Smooth muscle cell (in vitro differentiated cells): ENCODE measurements around the gene ZBTB17. TPM values are rescaled to one million over a fixed set of nuclear protein-coding genes. Genes with fewer than 3 reads are reported as not detected.
A peak's percentile ranks its signal among the peaks of the same experiment; 100 is the strongest.
"Not testable (repeated sequence)": the region's sequence is repeated elsewhere in the genome, so short reads cannot be mapped to it uniquely, and the experiment has no call there.

Source experiments
- DNase-seq: peaks from one replicate; lab custom pipeline; 2025; ENCODE audit not compliant: unreplicated experiment; lab: John Stamatoyannopoulos, UW
- H2AFZ ChIP-seq: fragments of 200-600 bp; sonication (generic); 2 replicates; pipeline ENCODE4 v1.6.0; 2016; ENCODE audit warnings: antibody characterized with exemption, low read depth, mild to moderate bottlenecking
- H3F3A ChIP-seq: fragments of 200-600 bp; sonication (generic); 2 replicates; pipeline ENCODE4 v1.6.0; 2017; ENCODE audit warnings: antibody characterized with exemption, low read depth
- H3K27ac ChIP-seq: fragments of 200-600 bp; sonication (generic); 2 replicates; pipeline ENCODE4 v1.5.1; 2016; ENCODE audit warnings: low read depth, mild to moderate bottlenecking
- H3K27me3 ChIP-seq: fragments of 200-600 bp; sonication (generic); 2 replicates; pipeline ENCODE4 v1.6.1; 2016; ENCODE audit warnings: low read depth, mild to moderate bottlenecking
- H3K36me3 ChIP-seq: fragments of 200-600 bp; sonication (generic); 2 replicates; pipeline ENCODE4 v1.5.1; 2016; ENCODE audit warnings: low read depth
- H3K4me1 ChIP-seq: fragments of 200-600 bp; sonication (generic); 2 replicates; pipeline ENCODE4 v1.5.1; 2016; ENCODE audit warnings: low read depth
- H3K4me2 ChIP-seq: fragments of 200-600 bp; sonication (generic); 2 replicates; pipeline ENCODE4 v1.6.0; 2016; ENCODE audit warnings: mild to moderate bottlenecking
- H3K4me3 ChIP-seq: fragments of 200-600 bp; sonication (generic); 2 replicates; pipeline ENCODE4 v1.5.1; 2016; ENCODE audit warnings: mild to moderate bottlenecking
- H3K79me2 ChIP-seq: fragments of 200-600 bp; sonication (generic); 2 replicates; pipeline ENCODE4 v1.6.0; 2016; ENCODE audit warnings: low read depth, mild to moderate bottlenecking
- H3K9ac ChIP-seq: fragments of 200-600 bp; sonication (generic); 2 replicates; pipeline ENCODE4 v1.6.0; 2016; ENCODE audit warnings: low read depth
- H3K9me3 ChIP-seq: fragments of 200-600 bp; sonication (generic); replicated peaks from 2 replicates; pipeline ENCODE4 v1.5.1; 2016; ENCODE audit warnings: low read depth
- H4K20me1 ChIP-seq: fragments of 200-600 bp; sonication (generic); 2 replicates; pipeline ENCODE4 v1.6.0; 2016; ENCODE audit warnings: low read depth
- CTCF ChIP-seq: fragments of 200-600 bp; sonication (generic); IDR thresholded peaks from 2 replicates; pipeline ENCODE4 v1.5.1; 2017; ENCODE audit warnings: borderline replicate concordance, mild to moderate bottlenecking, antibody characterized with exemption; ENCODE audit not compliant: insufficient read depth, poor library complexity, severe bottlenecking
- WGBS: methylation state at CpG from one replicate; pipeline ENCODE4 v1.1.7; 2016; ENCODE audit warnings: low lambda C conversion rate; 5-methylcytosine and 5-hydroxymethylcytosine counted together
- polyA plus RNA-seq: library from polyadenylated mRNA; unstranded; fragments of >200 nt; fragmentation: Nextera tagmentation; extraction: Ambion mirVana; gene quantifications from 2 replicates; pipeline ENCODE4 v1.2.1, GENCODE V29; 2016
- total RNA-seq: library from RNA; depleted of rRNA; stranded (reverse); fragments of >200 nt; gene quantifications from 2 replicates; pipeline ENCODE4 v1.2.3, GENCODE V29; 2014

The ZBTB17 gene
- total and polyA plus RNA-seq, 2 experiments from 2014 or later, result 29.4 to 42.5 TPM

DNA sequence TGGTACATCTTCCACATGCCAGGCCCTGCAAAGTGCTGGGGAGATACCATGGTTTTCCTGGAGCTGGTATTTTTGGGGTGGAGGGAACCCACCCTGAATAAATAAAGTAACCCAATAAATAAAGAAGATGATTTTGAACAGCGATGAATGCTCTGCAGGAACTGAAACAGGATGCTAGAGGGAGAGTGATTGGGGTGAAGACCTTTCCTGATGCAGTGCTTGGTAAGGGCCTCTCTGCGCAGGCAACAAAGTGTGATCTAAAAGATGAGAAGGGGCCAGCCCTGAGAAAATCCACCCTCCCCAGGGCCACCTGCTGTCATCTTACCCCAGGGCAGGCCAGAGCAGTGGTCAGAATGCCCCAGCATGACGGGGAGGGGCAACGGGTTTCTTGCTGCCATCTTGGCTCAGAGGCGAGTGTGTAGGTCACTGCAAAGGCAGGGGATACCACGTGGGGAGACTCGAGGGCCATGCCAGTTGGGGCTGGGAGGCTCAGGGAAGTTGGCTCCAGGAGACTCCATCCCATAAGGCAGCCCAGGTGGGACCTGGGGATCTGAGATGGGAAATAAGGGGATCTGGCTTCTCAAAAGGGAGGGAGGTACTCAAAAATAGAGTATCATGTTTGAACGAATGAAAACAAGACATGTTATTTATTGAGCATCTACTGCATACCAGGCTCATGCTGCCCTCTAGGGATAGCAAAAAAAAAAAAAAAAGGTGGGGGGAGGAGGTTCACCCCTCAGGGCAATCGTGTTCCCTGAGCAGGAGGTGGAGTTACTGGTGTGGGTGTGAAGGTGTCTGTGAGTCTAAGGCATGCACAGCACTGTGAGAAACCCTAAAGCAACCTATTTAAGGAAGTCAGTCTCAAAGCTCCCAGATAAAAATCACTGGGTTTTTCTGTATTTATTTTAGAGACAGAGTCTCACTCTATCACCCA is 30.9 kb upstream of the ZBTB17 start:
- no peaks in the 10 kb centered on the region for H3F3A ChIP-seq
- H3K4me3 ChIP-seq, result no peak overlapping the region
- H3K36me3 ChIP-seq, result no peaks in the 10 kb centered on the region
- no peaks in the 10 kb centered on the region for H3K4me1 ChIP-seq
- no peak overlapping the region for H3K4me2 ChIP-seq
- no peak for DNase-seq
- WGBS, result 80% methylated on average over 9 of the region's 9 CpGs
- H3K9ac ChIP-seq, result no peak overlapping the region
- no peaks in the 10 kb centered on the region for H3K27me3 ChIP-seq
- H4K20me1 ChIP-seq, result no peaks in the 10 kb centered on the region
- no peak overlapping the region for H2AFZ ChIP-seq
- no peak overlapping the region for H3K27ac ChIP-seq
- TF ChIP-seq CTCF, result peak; percentile 8
- no peaks in the 10 kb centered on the region for H3K79me2 ChIP-seq
- H3K9me3 ChIP-seq, result no peaks in the 10 kb centered on the region

DNA sequence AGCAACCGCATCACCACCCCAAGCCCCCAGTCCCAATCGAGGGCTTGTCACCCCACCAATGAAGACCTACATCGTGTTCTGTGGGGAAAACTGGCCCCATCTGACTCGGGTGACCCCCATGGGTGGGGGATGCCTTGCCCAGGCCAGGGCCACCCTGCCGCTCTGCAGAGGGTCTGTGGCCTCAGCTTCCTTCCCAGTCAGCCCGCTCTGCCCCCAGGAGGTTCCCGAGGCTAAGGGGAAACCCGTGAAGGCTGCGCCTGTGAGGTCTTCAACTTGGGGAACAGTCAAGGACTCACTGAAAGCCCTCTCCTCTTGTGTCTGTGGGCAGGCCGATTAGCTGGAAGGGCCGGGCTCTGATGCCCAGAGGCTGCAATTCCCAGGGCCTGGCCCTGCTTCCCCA is 30.1 kb upstream of the ZBTB17 start:
- no peak for TF ChIP-seq CTCF
- DNase-seq, result no peak
- 86% methylated on average over 11 of the region's 11 CpGs for WGBS

GRCh38 chr1:16005597-16005996 is 29.7 kb upstream of the ZBTB17 start:
- Histone ChIP-seq H3K27ac (no peak overlapping the region), H3K27me3 (no peaks in the 10 kb centered on the region), H3K4me3 (no peak overlapping the region), H3F3A (no peaks in the 10 kb centered on the region), H3K4me1 (no peaks in the 10 kb centered on the region), H4K20me1 (no peaks in the 10 kb centered on the region), H3K36me3 (no peaks in the 10 kb centered on the region), H3K4me2 (no peak overlapping the region), H3K79me2 (no peaks in the 10 kb centered on the region), H3K9me3 (no peaks in the 10 kb centered on the region), H3K9ac (no peak overlapping the region), H2AFZ (no peak overlapping the region)
- no peak for TF ChIP-seq CTCF
- DNase-seq, result no peak
- 88% methylated on average over 5 of the region's 5 CpGs for WGBS

More for the DNA sequence above, 30.1 kb upstream of the ZBTB17 start:
- H3K4me3 ChIP-seq, result no peak overlapping the region
- no peak overlapping the region for H2AFZ ChIP-seq
- H4K20me1 ChIP-seq, result no peaks in the 10 kb centered on the region
- no peaks in the 10 kb centered on the region for H3F3A ChIP-seq
- no peak overlapping the region for H3K27ac ChIP-seq
- H3K4me2 ChIP-seq, result no peak overlapping the region
- H3K9ac ChIP-seq, result no peak overlapping the region
- H3K79me2 ChIP-seq, result no peaks in the 10 kb centered on the region
- no peaks in the 10 kb centered on the region for H3K27me3 ChIP-seq
- no peaks in the 10 kb centered on the region for H3K36me3 ChIP-seq
- H3K4me1 ChIP-seq, result no peaks in the 10 kb centered on the region
- no peaks in the 10 kb centered on the region for H3K9me3 ChIP-seq

- H3K9me3 ChIP-seq, H3K36me3 ChIP-seq, H3K9ac ChIP-seq, H3K4me2 ChIP-seq, H3K4me1 ChIP-seq, H4K20me1 ChIP-seq, H3K27ac ChIP-seq, H3K79me2 ChIP-seq, H3K4me3 ChIP-seq, H2AFZ ChIP-seq, DNase-seq, H3K27me3 ChIP-seq, H3F3A ChIP-seq: not testable (repeated sequence)
- WGBS, result 85% methylated on average over 10 of the region's 10 CpGs
These were observed 25.4 kb upstream of the ZBTB17 start for GRCh38 chr1:16001274-16001673.
